Pulmonary artery endothelial cell (primary cell): ENCODE results near the gene RDH5. TPM values are rescaled to one million over a fixed set of nuclear protein-coding genes. Genes with fewer than 3 reads are reported as not detected.

ENCODE experiments used
- DNase-seq: peaks from one replicate; pipeline ENCODE4 v3.0.0-alpha.2; 2011; ENCODE audit warnings: low read depth, low spot score
- total RNA-seq: library from RNA; depleted of rRNA; stranded (reverse); fragments of >200 nt; gene quantifications from 2 replicates; pipeline ENCODE4 v1.2.3, GENCODE V29; 2014

RDH5 gene
- total RNA-seq, 1 donor from 2014 or later: 0.79 TPM

GRCh38 chr12:55712700-55713415 lies 7.3 kb upstream of the RDH5 start:
- DNase-seq: no peak

- DNase-seq: no peak
These were observed 6.5 kb upstream of the RDH5 start for GRCh38 chr12:55713721-55714120.

DNA sequence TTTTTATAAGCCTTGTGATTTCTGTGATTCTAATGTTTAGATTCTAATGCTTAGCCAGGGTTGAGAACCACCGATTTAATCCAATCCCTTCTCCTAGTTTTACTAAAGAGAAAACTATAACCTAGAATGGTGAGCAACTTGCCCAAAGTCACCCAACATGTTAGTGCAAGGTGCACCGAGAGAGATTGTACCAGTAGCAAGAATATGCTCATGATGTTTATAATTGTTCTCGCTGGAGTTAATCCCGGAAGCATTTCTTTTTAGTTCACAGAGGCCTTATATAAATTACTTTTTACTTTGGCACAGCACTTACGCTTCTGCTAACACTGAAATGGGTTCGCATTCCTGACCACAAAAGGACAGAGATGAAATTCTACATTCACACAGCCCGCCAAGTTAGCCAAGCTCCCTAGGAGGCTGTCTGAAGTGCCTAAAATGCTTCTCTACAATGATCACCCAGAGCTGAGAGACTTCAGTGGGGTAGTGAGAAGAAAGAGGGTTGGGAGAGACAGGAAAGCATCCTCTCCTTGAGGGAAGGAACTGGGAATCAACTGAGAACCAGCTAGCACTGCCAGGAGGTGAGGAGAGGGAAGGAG lies 4.9 kb upstream of the RDH5 start:
- DNase-seq: no peak

DNA sequence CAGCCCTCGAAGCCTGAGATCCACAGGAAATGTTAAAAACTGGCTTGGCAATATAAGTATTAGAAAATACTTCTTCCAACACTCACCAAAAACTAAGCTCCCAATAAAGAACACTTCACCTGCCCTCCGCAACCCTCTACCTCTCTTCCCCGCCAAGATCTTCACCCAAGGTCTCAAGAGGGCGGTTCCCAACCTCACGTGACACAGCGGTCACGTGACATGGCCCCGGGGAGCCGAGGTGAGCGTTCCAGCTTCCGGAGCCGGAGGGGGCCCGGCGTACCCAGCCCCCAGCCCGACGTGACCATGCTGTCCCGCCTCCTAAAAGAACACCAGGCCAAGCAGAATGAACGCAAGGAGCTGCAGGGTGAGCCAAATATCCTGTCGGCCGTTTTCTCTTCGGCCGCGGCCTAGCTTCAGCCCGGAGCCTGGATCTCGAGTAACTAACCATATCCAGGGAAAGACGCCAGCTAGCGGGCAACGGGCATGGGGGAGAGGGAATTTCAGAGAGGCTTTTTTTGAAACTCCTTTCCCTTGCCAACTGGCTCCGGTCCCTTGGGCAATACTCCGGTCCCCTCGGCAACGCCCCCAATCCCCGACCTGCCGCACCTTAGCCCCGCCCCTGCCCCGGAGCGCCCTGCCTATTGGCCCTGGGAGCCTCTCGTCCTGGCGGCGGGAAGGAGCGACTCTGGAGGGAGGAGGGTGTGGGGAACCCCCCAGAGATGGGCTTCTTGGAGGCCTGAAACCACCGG lies 4.2 kb upstream of the RDH5 start, which contains the start of gene BLOC1S1:
BLOC1S1 (plus strand) TSS at position 214 of the 749 bp plus-strand sequence; CDS start at position 220, 6 bp downstream.
- peak; percentile 74 for DNase-seq

- no peak for DNase-seq
These were observed 3.6 kb upstream of the RDH5 start for GRCh38 chr12:55716582-55716957.

DNA sequence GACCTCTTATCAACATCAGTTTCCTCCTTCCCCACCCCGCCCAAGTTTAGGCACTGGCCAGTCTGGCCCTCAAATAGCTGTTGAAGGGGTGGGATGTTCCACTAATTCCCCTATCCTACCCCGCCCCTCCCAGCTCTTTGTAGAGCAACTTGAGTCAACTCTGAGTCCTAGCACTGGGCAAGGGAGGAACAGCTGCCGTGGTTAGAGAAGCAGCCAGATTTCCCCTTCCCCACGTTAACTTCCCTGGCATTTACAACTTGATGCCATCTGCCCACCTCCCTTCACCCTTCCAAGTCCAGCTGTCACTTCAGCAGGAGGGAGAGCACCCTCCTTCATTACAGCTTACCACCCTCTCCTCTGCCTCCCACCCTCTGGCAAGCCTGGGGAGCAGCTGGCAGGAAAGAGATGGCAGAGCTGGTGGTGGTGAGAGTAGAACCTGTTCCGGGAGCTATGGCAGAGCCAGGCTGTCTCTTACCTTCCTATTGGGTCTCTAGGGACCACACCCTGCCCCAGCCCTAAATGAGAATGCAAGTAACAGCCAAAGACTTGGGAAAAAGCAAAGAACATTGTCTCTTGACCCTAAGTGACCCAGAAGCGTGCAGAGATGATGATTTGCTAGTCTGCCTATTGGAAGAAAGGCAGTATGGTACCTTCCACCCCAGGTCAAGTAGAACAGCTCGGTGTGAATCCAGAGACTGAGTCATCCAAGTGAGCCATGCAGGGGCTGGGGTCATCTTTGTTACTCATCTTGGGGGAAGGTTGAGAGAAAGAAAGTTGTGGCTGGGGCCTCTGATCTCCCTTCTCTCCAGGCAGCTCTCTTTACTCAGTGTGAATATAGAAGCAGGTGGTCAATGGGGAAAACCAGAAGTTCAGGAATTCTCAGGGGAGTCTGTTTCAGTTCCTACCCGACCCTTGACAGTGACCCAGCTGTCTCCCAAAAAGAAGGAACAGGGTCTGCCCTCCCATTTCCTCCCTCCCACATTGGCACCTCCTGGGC lies 2.9 kb upstream of the RDH5 start:
- DNase-seq: no peak

- DNase-seq: no peak
These were observed 2.2 kb upstream of the RDH5 start for GRCh38 chr12:55718015-55718414.

GRCh38 chr12:55718624-55719275 lies 1.4 kb upstream of the RDH5 start:
- no peak for DNase-seq

DNA sequence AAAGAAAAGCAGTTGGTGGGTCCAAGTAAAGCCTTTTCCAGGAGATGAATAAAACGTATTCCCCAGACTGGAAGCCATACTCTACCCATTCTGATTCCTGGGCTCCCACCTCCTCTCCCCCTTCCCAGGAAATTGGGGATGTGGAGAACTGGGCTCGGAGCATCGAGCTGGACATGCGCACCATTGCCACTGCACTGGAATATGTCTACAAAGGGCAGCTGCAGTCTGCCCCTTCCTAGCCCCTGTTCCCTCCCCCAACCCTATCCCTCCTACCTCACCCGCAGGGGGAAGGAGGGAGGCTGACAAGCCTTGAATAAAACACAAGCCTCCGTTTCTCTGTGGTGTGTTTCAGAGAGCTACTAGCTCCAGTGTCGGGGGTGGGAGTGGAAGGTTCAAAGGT lies 822 bp upstream of the RDH5 start:
- DNase-seq: no peak

- DNase-seq: peak; percentile 79
These were observed 776 bp downstream of the RDH5 start for GRCh38 chr12:55720894-55721444.

DNA sequence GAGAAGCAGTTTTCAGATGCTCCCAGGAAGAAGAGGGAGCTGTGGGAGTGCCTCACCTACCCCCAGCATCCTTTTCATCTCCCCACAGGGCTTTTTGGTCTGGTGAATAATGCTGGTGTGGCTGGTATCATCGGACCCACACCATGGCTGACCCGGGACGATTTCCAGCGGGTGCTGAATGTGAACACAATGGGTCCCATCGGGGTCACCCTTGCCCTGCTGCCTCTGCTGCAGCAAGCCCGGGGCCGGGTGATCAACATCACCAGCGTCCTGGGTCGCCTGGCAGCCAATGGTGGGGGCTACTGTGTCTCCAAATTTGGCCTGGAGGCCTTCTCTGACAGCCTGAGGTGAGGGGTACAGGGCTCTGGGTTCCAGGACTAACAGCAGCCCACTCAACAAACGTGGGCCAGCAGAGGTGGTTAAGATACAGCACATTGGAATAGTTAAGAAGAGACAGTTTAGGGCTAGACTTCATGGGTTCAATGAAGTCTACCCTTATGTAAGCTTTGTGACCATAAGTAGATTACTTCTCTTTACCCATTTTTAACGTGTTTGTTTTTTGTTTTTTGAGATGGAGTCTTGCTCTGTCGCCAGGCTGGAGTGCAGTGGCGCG lies 1.5 kb downstream of the RDH5 start:
- no peak for DNase-seq

DNA sequence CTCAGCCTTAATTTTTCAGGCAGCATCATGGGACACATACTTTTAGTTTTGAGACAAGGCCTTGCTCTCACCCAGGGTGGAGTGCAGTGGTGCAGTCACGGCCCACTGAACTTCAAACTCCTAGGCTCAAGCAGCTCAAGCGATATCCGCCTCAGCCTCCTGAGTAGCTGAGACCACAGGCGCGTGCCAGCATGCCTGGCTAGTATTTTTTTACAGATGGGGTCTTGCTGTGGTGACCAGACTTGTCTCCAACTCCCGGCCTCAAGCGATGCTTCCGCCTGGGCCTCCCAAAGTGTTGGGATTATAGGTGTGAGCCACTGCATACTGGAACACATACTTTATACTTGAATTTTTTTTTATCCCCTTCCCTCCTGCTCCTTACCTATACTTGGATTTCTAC lies 2.8 kb downstream of the RDH5 start:
- DNase-seq: no peak

GRCh38 chr12:55723516-55724225 lies 3.5 kb downstream of the RDH5 start:
- DNase-seq: no peak

- no peak for DNase-seq
These were observed 4.2 kb downstream of the RDH5 start for GRCh38 chr12:55724226-55724939.

- no peak for DNase-seq
These were observed 4.7 kb downstream of the RDH5 start for GRCh38 chr12:55724940-55725309.

GRCh38 chr12:55725556-55725955 lies 5.4 kb downstream of the RDH5 start:
- no peak for DNase-seq

- no peak for DNase-seq
These were observed 6.8 kb downstream of the RDH5 start for GRCh38 chr12:55726971-55727370.

DNA sequence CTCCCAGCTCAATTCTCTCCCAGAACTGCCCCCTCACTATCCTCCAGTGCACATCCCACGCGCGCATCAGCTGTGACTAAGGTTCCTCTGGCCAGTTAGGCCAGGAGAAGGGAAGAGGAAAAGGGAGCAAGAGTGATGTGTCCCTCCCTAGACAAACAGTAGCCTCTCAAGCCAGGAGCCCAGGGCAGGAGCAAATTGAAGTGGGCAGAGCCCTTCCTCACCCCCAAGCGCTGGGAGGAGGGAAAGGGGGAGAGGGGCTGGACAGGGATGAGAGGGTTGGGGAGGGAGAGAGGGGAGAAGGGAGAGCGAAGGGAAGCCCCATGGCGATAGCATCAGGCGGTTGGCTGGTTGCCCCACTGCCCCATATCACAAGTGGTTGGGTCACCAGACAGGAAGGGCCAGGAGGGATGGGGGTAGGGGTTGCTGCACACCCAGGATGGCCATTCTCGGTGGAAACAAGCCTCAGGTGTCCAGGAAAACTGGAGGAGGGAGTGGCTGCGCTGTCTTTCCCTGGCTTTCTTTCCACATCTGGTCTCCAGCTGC lies 7.5 kb downstream of the RDH5 start:
- no peak for DNase-seq
